Measurements from ENCODE around the gene IFITM1.
A peak's percentile ranks its signal among the peaks of the same experiment; 100 is the strongest.
"Not testable (repeated sequence)": the region's sequence is repeated elsewhere in the genome, so short reads cannot be mapped to it uniquely, and the experiment has no call there.

The IFITM1 gene

DNA sequence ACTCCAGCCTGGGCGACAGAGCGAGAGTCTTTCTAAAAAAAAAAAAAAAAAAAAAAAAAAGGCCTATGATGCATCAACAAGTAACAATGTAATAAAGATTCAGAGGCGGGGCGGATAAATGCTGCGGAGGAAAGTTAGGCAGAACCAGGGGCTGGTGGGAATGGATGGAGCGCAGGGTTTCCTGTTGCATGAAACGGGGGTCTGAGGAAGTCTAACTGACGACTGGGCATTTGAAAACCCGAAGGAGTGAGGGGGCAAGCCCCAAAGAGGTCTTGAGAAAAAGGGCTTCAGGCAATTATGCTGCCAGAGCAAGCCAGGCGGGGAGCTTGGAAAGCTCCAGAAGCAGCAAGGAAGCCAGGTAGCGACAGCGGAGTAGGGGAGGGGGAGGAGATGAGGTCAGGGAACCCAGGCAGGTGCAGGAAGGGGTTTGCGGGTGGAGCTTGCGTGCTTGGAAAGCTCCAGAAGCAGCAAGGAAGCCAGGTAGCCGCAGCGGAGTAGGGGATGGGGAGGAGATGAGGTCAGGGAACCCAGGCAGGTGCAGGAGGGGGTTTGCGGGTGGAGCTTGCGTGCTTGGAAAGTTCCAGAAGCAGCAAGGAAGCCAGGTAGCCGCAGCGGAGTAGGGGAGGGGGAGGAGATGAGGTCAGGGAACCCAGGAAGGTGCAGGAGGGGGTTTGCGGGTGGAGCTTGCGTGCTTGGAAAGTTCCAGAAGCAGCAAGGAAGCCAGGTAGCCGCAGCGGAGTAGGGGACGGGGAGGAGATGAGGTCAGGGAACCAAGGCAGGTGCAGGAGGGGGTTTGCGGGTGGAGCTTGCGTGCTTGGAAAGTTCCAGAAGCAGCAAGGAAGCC is 26.6 kb upstream of the IFITM1 start:
- CTCF ChIA-PET: interaction anchor here (0.7 to 3.9 kb wide), 7 partner anchors 18 to 1565 kb away, joined by 3 to 23 read pairs (median 3); no protein-coding TSS in a partner anchor
- peaks cover 65% of the 10 kb centered on the region for H3K4me1 Mint-ChIP-seq
- H3K4me3 Mint-ChIP-seq: peak overlapping the region; percentile 100
- H3K27ac Mint-ChIP-seq: peak overlapping the region; percentile 98
- peaks cover 46% of the 10 kb centered on the region for H3K27me3 Mint-ChIP-seq
- H3K9me3 Mint-ChIP-seq: not testable (repeated sequence)
- DNase-seq: peak; percentile 91
- peaks cover 47% of the 10 kb centered on the region for H3K36me3 Mint-ChIP-seq

DNA sequence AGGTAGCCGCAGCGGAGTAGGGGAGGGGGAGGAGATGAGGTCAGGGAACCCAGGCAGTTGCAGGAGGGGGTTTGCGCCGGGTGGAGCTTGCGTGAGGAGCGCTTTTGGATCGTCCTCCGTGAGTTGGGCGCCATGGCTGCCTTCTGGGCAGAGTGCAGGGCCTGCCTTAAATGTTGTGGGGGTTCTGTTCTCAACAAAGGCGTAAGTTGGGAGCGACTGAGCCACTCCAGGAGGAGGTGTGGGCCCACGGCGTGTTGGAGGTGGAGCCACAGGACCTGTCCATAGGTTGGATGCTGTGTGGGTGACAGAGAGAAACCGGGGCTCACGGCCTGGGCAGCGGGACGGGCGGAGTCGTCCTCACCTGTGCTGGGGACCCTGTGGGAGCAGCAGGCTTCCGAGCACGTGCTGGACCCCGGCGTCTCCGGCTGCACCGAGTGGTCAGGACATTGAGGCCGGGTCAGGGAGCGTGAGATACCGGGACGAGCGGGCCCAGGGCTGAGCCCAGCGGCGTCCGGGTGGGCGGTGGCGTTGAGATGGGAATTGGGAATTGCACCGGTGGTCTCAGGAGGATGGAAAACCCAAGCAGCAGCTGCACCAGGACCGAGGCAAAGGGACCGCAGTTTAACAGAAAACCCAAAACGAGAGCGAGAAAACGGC is 25.9 kb upstream of the IFITM1 start:
- Mint-ChIP-seq H3K4me1 (peaks cover 63% of the 10 kb centered on the region), H3K4me3 (peak overlapping the region; percentile 100), H3K36me3 (peaks cover 40% of the 10 kb centered on the region), H3K27ac (peak overlapping the region; percentile 98), H3K9me3 (no peaks in the 10 kb centered on the region), H3K27me3 (peaks cover 38% of the 10 kb centered on the region)
- CTCF ChIA-PET: interaction anchor here (0.7 to 3.9 kb wide), 6 partner anchors 18 to 1564 kb away, joined by 3 to 23 read pairs (median 3); no protein-coding TSS in a partner anchor
- no peak for DNase-seq

DNA sequence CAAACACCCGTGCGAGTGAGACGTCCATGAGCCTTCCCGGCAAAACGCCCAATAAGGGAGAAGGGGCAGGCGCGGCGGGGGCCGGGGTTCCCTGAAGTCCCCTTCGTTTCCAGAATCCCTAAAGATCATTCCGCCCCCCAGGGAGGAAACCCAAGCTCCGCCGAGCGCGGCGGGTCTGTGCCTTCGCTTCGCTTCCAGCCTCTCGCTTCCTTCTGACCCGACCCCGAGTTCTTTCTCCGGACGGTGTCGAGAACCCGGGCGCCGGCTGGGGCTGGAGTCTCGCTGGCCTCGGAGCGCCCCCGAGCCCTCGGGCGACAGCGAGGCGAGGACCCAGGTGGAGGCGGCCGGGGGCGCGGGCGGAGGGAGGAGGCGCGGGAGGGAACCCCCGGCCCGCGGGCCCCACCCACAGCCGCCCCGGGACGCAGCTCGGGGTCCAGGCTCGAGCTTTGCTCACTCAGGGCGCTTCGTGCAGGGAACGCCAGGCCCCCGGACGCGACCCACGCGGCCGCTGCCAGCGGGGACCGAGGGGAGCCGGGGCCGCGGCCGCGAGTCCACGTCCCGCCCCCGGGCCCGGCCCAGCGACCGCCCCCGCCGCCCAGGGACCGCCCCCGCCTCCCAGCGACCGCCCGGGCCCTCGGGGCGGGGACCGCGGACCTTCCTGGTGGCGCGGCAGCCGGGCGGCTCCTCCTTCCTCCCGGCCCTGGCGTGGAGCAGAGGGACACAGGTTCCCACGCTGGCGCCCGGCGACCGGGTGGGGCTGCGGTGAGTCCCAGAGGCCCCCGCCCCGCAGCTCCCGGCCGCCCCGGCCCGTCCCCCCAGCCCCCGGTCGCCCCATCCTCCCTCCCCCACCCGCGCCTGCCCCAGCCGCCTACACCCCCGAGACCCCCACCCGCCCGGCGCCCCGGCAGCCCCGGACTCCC is 25.1 kb upstream of the IFITM1 start, which contains the start of gene PGGHG:
TSS of gene PGGHG (plus strand) at position 649 of the 920 bp plus-strand sequence. CDS start 691 bp downstream, outside the sequence.
- Mint-ChIP-seq H3K4me1 (peaks cover 58% of the 10 kb centered on the region), H3K27me3 (peaks cover 32% of the 10 kb centered on the region), H3K27ac (peak within 1 kb of the TSS; percentile 98), H3K36me3 (peaks cover 35% of the 10 kb centered on the region), H3K9me3 (no peaks in the 10 kb centered on the region), H3K4me3 (peak within 1 kb of the TSS; percentile 100)
- DNase-seq: peak; percentile 81
- CTCF ChIA-PET: interaction anchor here (0.7 to 3.9 kb wide), 5 partner anchors 16 to 45 kb away, joined by 3 to 23 read pairs (median 4); no protein-coding TSS in a partner anchor

DNA sequence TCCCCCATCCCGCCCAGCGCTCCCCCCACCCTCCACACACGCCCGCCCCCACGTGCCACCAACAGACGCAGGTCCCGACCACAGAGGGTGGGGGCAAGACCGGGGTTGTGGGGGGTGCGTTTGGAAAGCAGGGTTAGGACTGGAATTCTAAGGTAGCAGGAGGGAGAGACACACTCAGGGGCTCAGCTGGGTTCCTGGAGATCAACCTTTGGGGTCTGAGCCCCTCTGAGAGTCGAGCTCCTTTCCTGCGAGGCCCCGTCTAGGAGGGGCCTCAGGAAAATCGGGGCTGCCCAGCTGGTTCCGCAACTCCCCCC is 24.5 kb upstream of the IFITM1 start:
- H3K27me3 Mint-ChIP-seq: peaks cover 32% of the 10 kb centered on the region
- peak overlapping the region; percentile 82 for H3K27ac Mint-ChIP-seq
- DNase-seq: no peak
- H3K36me3 Mint-ChIP-seq: peaks cover 33% of the 10 kb centered on the region
- no peaks in the 10 kb centered on the region for H3K9me3 Mint-ChIP-seq
- peaks cover 56% of the 10 kb centered on the region for H3K4me1 Mint-ChIP-seq
- CTCF ChIA-PET: interaction anchor here (0.7 to 3.9 kb wide), 2 partner anchors 16 to 39 kb away, joined by 8 to 23 read pairs; no protein-coding TSS in a partner anchor
- H3K4me3 Mint-ChIP-seq: peak overlapping the region; percentile 76

DNA sequence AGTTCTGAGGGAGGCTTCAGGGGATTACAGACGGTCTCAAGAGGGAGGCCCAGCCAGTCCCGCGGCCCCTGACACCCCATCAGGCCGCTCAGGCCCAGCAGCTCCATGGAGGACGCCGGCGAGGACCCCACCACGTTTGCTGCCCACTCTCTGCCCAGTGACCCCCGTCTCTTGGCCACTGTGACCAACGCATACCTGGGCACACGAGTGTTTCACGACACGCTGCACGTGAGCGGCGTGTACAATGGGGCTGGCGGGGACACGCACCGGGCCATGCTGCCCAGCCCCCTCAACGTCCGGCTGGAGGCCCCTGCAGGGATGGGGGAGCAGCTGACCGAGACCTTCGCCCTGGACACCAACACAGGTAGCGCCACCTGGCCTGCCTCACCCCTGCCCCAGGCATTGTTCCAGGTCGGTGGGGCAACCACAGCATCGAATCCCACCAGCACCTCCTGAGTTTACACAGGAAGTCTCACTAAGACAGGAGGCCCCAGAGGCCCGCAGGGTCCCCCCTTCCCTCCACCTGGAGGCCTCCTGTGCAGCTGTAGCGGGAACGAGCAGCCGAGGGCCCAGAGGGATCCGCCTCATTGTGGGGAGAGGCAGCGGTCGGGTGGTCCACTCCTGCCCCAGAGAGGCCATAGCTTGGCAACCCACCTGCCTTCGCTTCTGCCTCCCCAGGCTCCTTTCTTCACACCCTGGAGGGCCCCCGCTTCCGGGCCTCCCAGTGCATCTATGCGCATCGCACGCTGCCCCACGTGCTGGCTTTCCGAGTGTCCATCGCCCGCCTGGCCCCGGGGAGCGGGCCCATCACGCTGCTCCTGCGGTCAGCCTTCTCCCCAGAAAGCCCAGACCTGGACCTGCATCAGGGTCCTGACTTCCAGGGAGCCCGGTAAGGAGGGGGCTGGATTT is 23.9 kb upstream of the IFITM1 start:
- H3K9me3 Mint-ChIP-seq: no peaks in the 10 kb centered on the region
- H3K4me3 Mint-ChIP-seq: peak overlapping the region; percentile 76
- H3K27ac Mint-ChIP-seq: peak overlapping the region; percentile 89
- H3K36me3 Mint-ChIP-seq: peaks cover 35% of the 10 kb centered on the region
- CTCF ChIA-PET: interaction anchor here (0.7 to 3.9 kb wide), 4 partner anchors 15 to 39 kb away, joined by 4 to 23 read pairs (median 8); no protein-coding TSS in a partner anchor
- H3K4me1 Mint-ChIP-seq: peaks cover 53% of the 10 kb centered on the region
- H3K27me3 Mint-ChIP-seq: peaks cover 28% of the 10 kb centered on the region
- peak; percentile 24 for DNase-seq

DNA sequence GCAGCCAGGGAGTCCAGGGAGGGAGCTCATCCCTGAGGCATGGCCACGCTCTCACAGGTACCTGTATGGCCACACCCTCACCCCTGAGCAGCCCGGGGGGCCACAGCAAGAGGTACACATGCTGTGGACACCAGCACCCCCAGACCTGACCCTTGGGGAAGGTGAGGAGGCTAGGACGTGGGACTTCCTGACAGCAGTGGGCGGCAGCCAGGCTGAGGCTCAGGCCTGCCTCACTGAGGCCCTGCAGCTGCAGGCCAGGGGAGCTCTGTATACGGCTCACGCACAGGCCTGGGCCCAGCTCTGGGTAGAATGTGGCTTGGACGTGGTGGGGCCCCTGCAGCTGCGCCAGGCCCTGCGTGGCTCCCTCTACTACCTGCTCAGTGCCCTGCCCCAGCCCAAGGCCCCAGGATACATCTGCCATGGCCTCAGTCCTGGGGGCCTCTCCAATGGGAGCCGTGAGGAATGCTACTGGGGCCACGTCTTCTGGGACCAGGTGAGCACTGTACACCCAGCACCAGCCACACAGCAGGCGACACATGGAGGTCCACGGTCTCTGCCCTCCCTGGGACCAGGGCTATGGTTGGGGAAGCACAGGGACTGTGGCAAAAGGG is 23.1 kb upstream of the IFITM1 start:
- CTCF ChIA-PET: interaction anchor here (1.2 to 1.8 kb wide), 2 partner anchors 15 to 40 kb away, joined by 4 to 9 read pairs; no protein-coding TSS in a partner anchor
- Mint-ChIP-seq H3K4me1 (peaks cover 47% of the 10 kb centered on the region), H3K27ac (peak overlapping the region; percentile 69), H3K9me3 (no peaks in the 10 kb centered on the region), H3K27me3 (peaks cover 20% of the 10 kb centered on the region), H3K4me3 (peak overlapping the region; percentile 76), H3K36me3 (peaks cover 30% of the 10 kb centered on the region)
- DNase-seq: peak; percentile 21

DNA sequence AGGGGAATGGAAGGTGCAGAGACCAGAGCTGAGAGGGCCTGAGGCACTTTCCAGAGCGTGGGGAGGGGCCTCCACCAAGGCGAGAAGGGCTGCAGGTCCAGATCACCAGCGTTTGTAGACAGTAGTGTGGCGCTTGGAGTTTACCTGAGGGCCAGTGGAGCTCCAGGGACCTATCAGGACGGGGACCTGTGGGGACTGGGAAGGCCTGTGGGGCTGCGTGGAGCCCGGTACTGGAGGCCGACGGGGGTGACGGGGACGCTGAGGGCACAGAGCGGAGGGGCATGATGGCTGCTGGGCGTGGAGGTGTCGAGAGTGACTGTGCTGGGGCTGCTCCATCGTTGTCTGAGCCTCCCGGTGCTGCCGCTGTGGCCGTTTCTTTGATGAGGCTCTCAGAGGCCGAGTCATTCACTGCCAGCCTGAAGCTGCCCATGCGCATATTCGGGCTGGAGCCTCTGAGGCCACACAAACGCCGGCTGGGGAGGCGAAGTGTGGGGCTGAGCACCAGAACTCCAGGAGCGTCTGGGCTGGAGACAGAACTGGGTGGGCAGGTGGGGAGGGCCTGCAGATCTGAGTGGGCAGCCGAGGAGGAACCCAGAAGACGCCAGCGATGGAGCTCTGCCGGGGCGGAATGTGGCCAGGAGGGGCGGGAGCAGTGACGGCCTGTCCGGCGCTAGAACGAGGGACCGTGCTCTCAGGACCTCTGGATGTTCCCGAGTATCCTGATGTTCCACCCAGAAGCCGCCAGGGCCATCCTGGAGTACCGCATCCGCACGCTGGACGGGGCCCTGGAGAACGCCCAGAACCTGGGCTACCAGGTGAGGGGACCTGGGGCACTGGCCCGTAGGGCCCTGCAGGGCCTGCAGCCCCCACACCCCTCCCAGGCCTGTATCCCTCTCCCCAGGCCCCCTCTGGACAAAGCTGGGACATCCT is 22.3 kb upstream of the IFITM1 start:
- Mint-ChIP-seq H3K27ac (peak overlapping the region; percentile 68), H3K9me3 (no peaks in the 10 kb centered on the region), H3K4me3 (peak overlapping the region; percentile 76), H3K27me3 (peaks cover 18% of the 10 kb centered on the region), H3K4me1 (peaks cover 38% of the 10 kb centered on the region), H3K36me3 (peaks cover 27% of the 10 kb centered on the region)
- peak; percentile 20 for DNase-seq
- CTCF ChIA-PET: interaction anchor here (1.8 kb wide), 1 partner anchor 41 kb away, joined by 9 read pairs; no protein-coding TSS in a partner anchor

DNA sequence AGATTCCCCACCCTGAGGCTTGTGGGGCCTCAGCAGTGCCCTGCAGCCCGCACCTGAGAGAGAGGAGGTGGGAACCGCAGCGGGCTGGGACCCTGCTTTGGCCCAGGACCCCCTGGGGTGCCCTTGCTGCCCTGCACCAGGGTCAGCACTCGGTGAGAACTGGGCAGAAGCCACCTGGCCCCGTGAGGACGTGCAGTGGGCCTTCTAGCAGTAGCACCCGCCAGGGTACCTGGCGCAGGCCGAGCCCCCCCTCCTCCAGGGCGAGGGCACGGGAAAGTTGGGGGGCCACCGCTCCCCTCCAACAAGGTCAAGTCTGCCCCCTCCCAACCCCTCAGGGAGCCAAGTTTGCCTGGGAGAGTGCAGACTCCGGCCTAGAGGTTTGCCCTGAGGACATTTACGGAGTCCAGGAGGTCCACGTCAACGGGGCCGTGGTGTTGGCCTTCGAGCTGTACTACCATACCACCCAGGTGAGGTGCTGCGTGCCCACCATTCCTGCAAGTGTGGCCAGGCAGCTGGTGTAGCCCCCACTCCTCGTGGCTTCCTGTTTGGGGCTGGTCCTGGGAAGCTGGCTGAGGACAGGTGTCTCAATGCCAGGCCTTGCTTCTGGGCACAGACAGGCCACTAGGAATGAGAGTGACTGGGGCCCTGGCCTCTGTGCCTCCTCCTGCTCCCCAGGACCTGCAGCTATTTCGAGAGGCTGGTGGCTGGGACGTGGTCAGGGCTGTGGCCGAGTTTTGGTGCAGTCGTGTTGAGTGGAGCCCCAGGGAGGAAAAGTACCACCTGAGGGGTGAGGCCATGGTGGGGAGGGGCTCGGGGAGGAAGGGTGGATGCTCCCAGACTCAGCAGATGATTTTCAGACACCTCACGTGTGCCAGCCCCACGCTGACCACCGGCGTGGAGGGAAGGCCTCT is 21.4 kb upstream of the IFITM1 start:
- CTCF ChIA-PET: interaction anchor here (1.0 to 1.8 kb wide), 3 partner anchors 42 to 105 kb away, joined by 3 to 9 read pairs (median 4); no protein-coding TSS in a partner anchor
- Mint-ChIP-seq H3K4me3 (no peak overlapping the region), H3K4me1 (peaks cover 38% of the 10 kb centered on the region), H3K36me3 (peaks cover 27% of the 10 kb centered on the region), H3K27ac (peak overlapping the region; percentile 42), H3K9me3 (no peaks in the 10 kb centered on the region), H3K27me3 (peaks cover 10% of the 10 kb centered on the region)
- DNase-seq: no peak

DNA sequence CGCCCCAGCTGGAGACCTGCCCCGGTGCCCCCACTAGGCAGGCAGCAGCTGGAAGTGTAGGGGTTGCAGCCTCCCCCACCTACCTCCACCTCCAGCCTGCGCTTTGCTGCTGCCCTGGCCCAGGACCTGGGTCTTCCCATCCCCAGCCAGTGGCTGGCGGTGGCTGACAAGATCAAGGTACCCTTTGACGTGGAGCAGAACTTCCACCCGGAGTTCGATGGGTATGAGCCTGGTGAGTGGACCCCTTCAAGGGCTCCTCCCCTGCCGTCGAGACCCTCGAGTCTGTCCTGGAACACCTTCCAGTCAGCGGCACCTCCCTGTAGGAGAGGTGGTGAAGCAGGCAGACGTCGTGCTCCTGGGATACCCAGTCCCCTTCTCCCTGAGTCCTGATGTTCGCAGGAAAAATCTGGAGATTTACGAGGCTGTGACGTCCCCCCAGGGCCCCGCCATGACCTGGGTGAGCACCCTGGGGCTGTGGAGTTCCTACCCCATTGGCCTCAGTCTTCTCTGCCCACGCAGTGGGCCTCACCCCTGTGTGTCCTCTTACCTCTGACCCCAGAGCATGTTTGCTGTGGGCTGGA is 20.5 kb upstream of the IFITM1 start:
- H3K36me3 Mint-ChIP-seq: peaks cover 20% of the 10 kb centered on the region
- no peak overlapping the region for H3K4me3 Mint-ChIP-seq
- no peak overlapping the region for H3K27ac Mint-ChIP-seq
- H3K9me3 Mint-ChIP-seq: no peaks in the 10 kb centered on the region
- H3K4me1 Mint-ChIP-seq: peaks cover 43% of the 10 kb centered on the region
- CTCF ChIA-PET: interaction anchor here (1.0 to 2.9 kb wide), 3 partner anchors 43 to 104 kb away, joined by 3 to 9 read pairs (median 4); no protein-coding TSS in a partner anchor
- no peak for DNase-seq
- H3K27me3 Mint-ChIP-seq: peaks cover 2% of the 10 kb centered on the region

DNA sequence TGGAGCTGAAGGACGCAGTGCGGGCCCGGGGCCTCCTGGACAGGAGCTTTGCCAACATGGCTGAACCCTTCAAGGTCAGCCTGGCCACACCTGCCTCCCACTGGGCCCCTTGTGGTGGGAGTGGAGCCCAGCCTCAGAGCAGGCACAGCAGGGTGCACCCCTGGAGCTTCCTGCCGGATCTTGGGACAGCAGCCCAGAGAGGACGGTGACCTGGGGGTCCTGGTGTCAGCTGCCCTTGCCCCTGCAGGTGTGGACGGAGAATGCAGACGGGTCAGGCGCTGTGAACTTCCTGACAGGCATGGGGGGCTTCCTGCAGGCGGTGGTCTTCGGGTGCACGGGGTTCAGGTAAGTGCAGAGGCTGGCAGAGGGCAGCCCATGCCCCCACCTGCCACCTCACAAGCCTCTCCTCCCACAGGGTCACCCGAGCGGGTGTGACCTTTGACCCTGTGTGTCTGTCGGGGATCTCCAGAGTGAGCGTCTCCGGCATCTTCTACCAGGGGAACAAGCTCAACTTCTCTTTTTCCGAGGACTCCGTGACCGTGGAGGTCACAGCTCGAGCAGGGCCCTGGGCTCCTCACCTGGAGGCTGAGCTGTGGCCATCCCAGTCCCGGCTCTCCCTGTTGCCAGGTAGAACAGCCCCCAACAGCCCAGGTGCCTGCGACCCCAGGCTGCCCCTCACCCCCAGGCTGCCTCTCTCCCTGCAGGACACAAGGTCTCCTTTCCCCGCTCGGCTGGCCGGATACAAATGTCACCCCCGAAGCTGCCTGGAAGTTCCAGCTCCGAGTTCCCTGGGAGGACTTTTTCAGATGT is 19.8 kb upstream of the IFITM1 start:
- DNase-seq: no peak
- Mint-ChIP-seq H3K9me3 (no peaks in the 10 kb centered on the region), H3K4me1 (peaks cover 45% of the 10 kb centered on the region), H3K27ac (no peak overlapping the region), H3K4me3 (no peak overlapping the region), H3K36me3 (peaks cover 19% of the 10 kb centered on the region), H3K27me3 (peaks cover 8% of the 10 kb centered on the region)
- CTCF ChIA-PET: interaction anchor here (1.0 to 2.9 kb wide), 3 partner anchors 44 to 70 kb away, joined by 3 to 9 read pairs (median 3); no protein-coding TSS in a partner anchor

Data from activated naive CD4-positive, alpha-beta T cell treated with anti-CD3 and anti-CD28 coated beads, Interleukin-2, amount 10 ng/mL, durations not matched to agents 7 days and 5 days (primary cell).